Activated CD4-positive, alpha-beta T cell treated with anti-CD3 and anti-CD28 coated beads, Interleukin-2, amount 50 U/mL, for 1 hour (primary cell): ENCODE results near the gene GALNT9.

Source experiments
- DNase-seq: peaks from one replicate; pipeline ENCODE4 v3.0.0-alpha.2; 2020

GALNT9 gene

GRCh38 chr12:132344181-132344580, 14.8 kb upstream of the GALNT9 start:
- no peak for DNase-seq

GRCh38 chr12:132343294-132344004, 14.1 kb upstream of the GALNT9 start:
- DNase-seq = no peak

GRCh38 chr12:132342251-132343227, 13.2 kb upstream of the GALNT9 start:
- DNase-seq = no peak

GRCh38 chr12:132341318-132342050, 12.1 kb upstream of the GALNT9 start:
- no peak for DNase-seq

GRCh38 chr12:132340266-132341035, 11.1 kb upstream of the GALNT9 start:
- DNase-seq = no peak

GRCh38 chr12:132339856-132340255, 10.5 kb upstream of the GALNT9 start:
- DNase-seq = no peak

GRCh38 chr12:132338781-132339180, 9.4 kb upstream of the GALNT9 start:
- DNase-seq = no peak

- no peak for DNase-seq
Observed at GRCh38 chr12:132338311-132338710, 8.9 kb upstream of the GALNT9 start.

- no peak for DNase-seq
Observed at GRCh38 chr12:132337557-132337956, 8.2 kb upstream of the GALNT9 start.

GRCh38 chr12:132336451-132337413, 7.3 kb upstream of the GALNT9 start:
- DNase-seq = no peak

- DNase-seq = no peak
Observed at GRCh38 chr12:132335179-132335756, 5.9 kb upstream of the GALNT9 start.

GRCh38 chr12:132333766-132334165, 4.4 kb upstream of the GALNT9 start:
- no peak for DNase-seq

- DNase-seq = no peak
Observed at GRCh38 chr12:132333273-132333672, 3.9 kb upstream of the GALNT9 start.

GRCh38 chr12:132330549-132330881, 1.1 kb upstream of the GALNT9 start:
- no peak for DNase-seq

- DNase-seq = no peak
Observed at GRCh38 chr12:132329720-132330548, 545 bp upstream of the GALNT9 start.

- DNase-seq = no peak
Observed at GRCh38 chr12:132328282-132329029, 933 bp downstream of the GALNT9 start.

- DNase-seq = no peak
Observed at GRCh38 chr12:132327336-132328171, 1.8 kb downstream of the GALNT9 start.

GRCh38 chr12:132326646-132327045, 2.7 kb downstream of the GALNT9 start:
- no peak for DNase-seq
